Measurements from ENCODE around the gene HHIP.

HHIP gene

DNA sequence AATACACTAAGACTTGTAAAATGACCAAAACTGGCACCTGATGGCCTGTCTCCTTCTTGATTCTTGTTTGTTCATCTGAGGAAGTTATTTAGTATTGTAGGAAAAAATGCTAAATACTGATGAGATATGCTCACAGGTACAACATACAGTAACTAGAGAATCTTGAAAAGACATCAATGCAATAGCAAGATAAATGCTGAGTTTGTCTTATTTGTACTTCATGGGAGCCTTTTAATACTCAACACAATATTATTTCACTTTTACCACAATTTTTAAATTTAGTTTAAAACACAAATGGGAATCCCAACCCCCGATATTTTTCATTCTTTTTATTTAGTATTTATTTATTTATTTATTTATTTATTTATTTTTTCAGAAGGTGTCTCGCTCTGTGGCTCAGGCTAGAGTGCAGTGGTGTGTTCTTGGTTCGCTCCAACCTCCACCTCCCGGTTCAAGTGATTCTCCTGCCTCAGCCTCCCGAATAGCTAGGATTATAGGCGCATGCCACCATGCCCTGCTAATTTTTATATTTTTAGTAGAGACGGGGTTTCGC is 12.1 kb downstream of the HHIP start:
- DNase-seq, result no peak

DNA sequence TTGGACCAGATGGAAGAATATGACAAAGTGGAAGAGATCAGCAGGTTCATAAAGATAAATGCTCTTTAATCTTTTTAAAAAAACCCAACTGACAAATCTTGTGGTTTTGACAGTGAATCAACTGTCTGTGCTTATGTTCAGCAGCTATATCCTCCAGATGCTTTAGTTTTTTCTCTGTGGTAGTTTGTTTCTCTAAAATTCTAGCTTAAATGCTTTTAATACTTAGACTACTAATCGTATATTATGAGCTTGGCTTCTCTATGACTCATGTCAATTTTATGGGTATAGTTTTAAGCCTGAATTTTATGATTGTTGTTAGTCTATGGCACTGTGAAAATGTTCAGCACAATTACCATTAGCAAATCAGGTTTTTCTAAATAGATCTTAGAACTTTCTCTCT is 12.9 kb downstream of the HHIP start:
- DNase-seq, result no peak

- DNase-seq, result no peak
Observed at GRCh38 chr4:144659447-144659846, 13.5 kb downstream of the HHIP start.

- no peak for DNase-seq
Observed at GRCh38 chr4:144663834-144664475, 18.0 kb downstream of the HHIP start.

- no peak for DNase-seq
Observed at GRCh38 chr4:144666539-144667175, 20.7 kb downstream of the HHIP start.

DNA sequence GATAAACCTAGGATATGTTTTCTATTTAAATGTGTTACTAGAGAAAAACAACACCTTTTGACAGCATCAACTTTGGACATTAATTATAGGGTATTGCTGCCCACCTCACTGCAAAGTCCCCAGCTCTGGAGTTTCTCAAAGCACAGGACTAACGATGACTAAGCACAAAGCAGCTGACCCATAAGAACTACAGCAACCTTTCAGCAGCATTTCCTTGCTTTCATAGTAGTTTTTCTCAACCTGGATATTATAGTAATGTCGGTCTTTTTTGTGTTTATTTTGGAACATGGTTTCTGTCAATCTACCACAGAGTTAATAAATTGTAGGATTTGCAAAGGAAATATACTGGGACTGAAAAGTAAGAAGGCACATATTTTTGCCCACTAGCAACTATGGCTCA is 21.5 kb downstream of the HHIP start:
- DNase-seq, result no peak

GRCh38 chr4:144670776-144671175 is 24.8 kb downstream of the HHIP start:
- no peak for DNase-seq

DNA sequence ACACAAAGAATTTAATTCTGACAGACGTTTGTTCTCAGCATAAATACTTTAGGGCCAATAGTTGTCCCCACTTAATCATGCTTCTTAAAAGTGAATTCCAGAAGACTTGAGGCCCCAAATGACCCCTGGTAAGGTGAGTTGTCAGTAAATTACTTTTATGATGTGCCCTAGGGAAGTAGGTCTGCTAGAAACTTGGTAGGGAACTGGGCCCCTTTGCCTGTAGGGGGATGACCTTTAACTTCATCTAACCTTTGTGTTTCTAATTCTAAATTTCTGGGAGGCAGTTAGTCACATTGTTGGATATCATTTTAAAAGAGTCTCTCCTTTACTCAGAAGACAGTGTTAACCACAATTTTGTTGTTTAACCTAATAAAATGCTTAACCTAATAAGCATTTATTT is 28.8 kb downstream of the HHIP start:
- no peak for DNase-seq

DNA sequence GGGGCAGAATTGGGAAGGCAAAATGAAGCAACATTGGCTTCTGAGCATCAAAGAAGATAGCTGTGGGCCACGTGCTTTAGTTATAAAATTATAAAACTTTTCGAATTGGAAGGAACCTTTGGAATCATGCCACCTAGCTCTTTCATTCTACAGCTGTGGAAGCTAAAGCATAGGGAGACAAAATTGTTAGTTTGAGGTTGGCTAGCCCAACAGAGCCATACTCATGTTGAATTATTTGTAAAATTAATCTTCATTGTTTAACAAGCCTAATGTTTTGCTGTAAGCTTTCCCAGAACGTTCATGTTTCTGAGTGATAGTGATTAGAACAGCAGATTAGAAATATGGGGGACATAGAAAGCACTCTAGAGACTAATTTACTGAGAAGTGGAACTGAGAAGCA is 35.9 kb downstream of the HHIP start:
- DNase-seq, result no peak

DNA sequence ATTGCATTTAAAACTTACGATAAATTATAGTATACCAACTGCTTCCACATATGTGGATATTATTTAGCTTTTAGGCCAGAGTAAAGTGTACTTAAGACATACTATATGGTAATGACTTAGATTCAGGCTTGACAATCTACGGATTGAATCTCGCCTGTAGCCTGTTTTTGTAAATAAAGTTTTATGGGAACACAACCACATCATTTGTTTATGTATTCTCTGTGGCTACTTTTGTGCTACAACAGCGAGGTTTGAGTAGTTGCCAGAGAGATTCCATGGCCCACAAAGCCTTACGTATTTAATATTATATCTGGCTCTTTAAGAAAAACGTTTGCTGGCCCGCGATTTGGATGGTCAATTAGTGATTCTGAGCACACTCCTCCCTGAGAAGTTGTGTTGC is 37.6 kb downstream of the HHIP start:
- DNase-seq, result no peak

GRCh38 chr4:144685911-144686310 is 40.0 kb downstream of the HHIP start:
- DNase-seq, result no peak

DNA sequence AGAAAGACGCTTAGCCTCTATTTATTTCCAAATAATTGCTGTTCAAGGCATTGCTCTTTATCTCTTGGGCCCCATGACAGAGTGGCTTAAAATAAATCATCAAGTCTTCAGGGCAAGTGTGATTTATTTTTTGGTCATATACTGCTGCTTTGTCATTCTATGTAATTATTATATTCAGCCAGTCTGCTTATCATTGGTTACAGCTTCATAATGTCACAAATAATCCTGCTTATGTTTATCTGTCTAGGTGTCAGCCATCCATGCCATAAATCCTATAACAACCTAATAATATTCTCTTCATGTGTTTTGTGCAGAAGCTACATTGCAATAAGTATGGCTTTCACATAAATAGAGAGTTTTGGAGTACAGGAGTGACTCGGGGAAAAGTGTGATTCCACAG is 41.0 kb downstream of the HHIP start:
- DNase-seq, result no peak

DNA sequence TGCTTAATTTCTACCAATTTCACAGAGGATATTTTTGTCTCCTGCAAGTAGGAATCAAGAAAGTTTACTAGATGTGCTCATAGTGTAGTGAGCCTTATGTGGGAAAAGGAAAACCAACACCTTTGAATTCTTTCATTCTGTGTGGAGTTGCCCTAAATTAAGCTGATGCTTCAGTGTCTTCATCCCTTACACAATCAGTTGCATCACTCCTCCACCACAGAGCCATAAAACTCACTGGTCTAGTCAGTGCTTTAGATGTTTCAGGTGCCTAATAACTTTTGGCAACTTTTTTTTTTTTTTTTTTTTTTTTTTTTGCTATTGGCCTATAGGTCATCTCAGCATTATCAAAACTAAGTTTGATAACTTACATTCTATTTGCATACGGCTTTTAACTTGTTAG is 41.5 kb downstream of the HHIP start:
- DNase-seq, result no peak

DNA sequence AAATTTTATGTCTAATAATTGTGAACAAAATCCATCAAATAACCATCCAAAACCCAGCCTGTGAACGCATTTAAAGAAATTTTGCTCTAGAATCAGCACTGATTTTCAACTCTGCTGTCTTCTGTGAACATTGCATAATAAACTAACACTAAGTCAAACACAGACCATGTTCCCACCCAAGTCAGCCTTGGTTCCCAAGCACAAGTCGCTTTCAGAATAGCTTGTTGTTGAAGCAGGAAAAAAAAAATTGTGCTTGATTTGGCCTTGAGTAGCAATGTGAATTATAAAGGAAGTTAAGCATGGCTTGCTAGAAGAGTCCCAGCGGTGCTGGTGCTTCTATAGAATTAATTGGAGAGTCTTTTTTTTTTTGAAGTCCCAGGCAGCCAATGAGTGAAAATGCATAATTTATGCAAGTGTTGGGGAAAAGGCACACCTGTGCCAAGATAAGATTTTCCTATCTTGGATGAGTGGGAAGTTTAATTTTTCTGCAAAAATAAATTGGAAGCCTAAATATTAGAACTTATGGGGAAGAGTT is 42.1 kb downstream of the HHIP start:
- no peak for DNase-seq

DNA sequence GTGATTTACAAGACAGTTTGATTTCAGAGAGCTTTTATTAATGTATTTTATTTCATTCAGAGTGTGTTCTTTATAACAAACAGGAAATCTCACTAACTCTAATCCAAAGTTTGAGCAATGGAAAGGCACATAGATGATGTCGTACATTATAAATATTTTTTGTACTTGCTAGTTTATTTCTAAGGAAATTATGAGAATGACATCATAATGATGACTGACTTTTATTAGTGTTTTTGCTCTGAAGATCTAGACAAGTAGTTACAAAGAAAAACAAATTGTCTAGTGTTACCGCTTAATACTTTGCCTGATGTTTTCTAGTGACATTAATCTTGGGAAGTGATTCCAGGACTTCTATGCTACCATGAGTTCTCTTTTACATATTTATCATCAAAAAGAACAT is 43.2 kb downstream of the HHIP start:
- DNase-seq, result no peak

DNA sequence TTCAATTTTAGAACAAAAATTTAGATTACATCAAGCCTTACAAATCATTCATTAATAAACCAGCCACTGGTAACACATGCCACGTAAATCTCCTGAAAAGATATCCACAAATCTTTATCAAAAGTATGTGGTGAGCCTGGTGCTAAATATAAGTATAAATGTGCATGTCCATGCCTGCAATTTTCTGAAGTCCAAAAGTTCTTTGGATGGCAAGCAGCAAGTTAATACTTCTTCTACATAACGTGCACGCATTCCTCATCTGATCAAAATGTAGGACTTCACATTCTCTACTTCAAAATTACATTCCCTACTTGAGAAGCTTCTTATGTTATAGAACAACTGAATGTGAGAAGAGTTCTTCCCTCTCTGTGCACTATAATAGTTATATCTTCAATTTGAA is 49.8 kb downstream of the HHIP start:
- DNase-seq, result no peak

GRCh38 chr4:144696376-144696775 is 50.4 kb downstream of the HHIP start:
- DNase-seq, result no peak

GRCh38 chr4:144699565-144699964 is 53.6 kb downstream of the HHIP start:
- DNase-seq, result no peak

DNA sequence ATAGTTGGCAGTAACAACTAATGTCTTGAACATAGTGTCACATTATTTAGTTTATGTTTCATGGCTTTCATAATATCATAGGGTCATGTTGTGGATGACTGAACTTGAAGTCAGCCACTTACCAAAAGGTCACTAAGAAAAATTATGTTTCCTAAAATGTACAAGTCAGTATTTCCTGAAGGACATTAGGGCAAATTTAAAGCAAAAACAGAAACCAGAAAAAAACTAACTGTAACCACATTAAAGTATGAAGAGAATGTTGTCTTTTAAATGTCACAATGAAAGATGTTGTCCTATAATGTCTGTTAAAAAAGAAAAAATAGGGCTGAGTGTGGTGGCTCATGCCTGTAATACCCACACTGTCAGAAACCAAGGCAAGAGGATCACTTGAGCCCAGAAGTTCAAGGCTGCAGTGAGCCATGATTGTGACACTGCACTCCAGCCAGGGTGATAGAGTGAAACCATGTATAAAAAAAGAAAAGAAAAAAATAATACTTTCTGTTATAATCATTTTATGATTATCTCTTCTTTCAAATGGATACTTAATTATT is 55.8 kb downstream of the HHIP start:
- no peak for DNase-seq

GRCh38 chr4:144703494-144703893 is 57.5 kb downstream of the HHIP start:
- DNase-seq, result no peak

DNA sequence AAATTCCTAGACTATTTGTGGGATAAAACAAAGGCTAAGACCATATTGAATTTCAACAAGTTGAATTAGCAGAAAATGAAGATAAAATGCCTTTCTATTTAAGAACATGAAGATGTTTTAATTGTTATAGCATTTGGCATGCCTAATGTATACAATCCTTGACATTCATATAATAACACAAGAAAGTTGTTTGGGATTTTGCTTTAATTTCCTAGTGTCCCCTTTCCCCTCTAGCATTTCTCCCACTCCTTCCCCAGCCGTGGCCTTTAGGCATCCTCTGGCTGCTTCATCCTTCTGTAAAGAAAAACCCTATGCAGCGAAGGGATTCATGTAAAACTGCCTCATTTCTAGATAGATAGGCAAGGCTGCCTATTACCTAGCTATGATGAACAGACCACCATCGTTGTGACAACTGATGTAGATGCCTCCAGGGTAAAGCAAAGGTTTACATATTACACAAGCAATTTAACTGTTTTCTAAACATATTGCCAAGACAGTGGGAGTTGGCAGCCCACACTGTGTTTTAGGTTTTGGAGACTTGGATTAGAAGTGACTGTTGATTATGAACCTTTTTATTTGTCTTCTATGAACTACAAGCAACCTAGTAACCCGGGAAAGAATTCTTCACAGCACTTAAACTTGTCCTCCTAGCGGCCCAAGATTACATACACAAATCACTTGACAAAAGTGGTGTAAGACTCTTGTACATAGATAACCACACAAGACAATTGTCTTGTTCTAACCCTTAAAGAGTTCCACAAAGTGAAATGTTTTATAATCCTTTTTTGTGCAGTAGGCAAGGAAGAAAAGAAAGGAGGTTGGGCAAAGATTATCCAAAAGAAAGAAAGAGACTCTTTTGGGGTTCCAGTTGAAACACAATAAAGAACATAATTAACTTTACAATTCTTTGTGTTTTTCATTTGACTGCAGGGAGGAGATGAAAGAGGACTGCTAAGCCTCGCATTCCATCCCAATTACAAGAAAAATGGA is 59.9 kb downstream of the HHIP start:
- no peak for DNase-seq

DNA sequence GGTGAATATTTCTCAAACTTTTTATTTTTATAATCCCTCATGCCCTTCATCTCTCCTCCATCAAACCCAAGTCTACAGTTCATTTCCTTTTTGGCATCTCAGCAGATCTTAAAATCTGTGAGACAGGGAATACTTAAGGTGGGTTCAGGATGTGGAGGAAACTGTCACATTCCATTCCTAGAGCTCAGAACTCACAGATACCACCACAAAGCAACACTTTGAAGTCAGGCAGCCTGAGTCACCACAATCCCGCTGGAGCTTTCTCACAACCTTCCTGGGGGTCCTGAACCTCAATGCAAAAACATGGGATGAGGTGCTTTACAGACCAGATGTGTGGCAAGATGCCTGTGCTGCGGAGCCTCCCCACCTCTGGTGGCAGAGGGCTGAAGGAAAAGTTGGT is 63.2 kb downstream of the HHIP start:
- DNase-seq, result no peak

Measured in NCI-H2081 treated with DMSO at 0.1 percent for 48 hours (cell line).